RWPE2 (cell line): Measurements from ENCODE around the gene PCDHB2.

Experiments used
- ATAC-seq: fragments of 200-7000 bp; cut with Tn5 transposase; 3 replicates; pipeline ENCODE4 v1.9.1; 2021; ENCODE audit warnings: low read depth
- DNase-seq: peaks from one replicate; pipeline ENCODE4 v3.0.0-alpha.2; 2020; ENCODE audit warnings: low spot score
- H3K27ac ChIP-seq: fragments of 450-650 bp; 2 replicates; pipeline ENCODE4 v1.5.1; 2017; ENCODE audit warnings: mild to moderate bottlenecking; ENCODE audit not compliant: poor library complexity, severe bottlenecking
- H3K27me3 ChIP-seq: fragments of 250-450 bp; sonication (Bioruptor Pico); 2 replicates; pipeline ENCODE4 v1.5.1; 2021; ENCODE audit warnings: mild to moderate bottlenecking, moderate library complexity; ENCODE audit not compliant: insufficient read depth, poor library complexity, severe bottlenecking
- H3K36me3 ChIP-seq: fragments of 250-450 bp; sonication (Bioruptor Pico); 2 replicates; pipeline ENCODE4 v1.5.1; 2020; ENCODE audit warnings: low read depth, mild to moderate bottlenecking, moderate library complexity
- H3K4me1 ChIP-seq: fragments of 250-450 bp; sonication (Bioruptor Pico); 2 replicates; pipeline ENCODE4 v1.5.1; 2021; ENCODE audit warnings: mild to moderate bottlenecking, moderate library complexity; ENCODE audit not compliant: insufficient read depth, poor library complexity, severe bottlenecking
- H3K4me3 ChIP-seq: fragments of 250-450 bp; sonication (Bioruptor Pico); 2 replicates; pipeline ENCODE4 v1.5.1; 2021; ENCODE audit warnings: mild to moderate bottlenecking, moderate library complexity; ENCODE audit not compliant: severe bottlenecking
- H3K9me3 ChIP-seq: fragments of 250-450 bp; sonication (Bioruptor Pico); 2 replicates; pipeline ENCODE4 v1.5.1; 2021; ENCODE audit warnings: mild to moderate bottlenecking, moderate library complexity; ENCODE audit not compliant: severe bottlenecking
- CTCF ChIP-seq: fragments of 450-650 bp; IDR thresholded peaks from one replicate; pipeline ENCODE4 v1.5.1; 2017; ENCODE audit warnings: mild to moderate bottlenecking, moderate library complexity; ENCODE audit not compliant: poor library complexity, severe bottlenecking

PCDHB2 gene

GRCh38 chr5:141094481-141095262, at the start of gene PCDHB2:
Gene PCDHB2 (plus strand): TSS chr5:141094615. CDS start chr5:141094791, 176 bp downstream.
- Histone ChIP-seq H3K4me1 (no peaks in the 10 kb centered on the region), H3K27ac (no peak within 1 kb of the TSS), H3K27me3 (peaks cover 39% of the 10 kb centered on the region), H3K4me3 (peak within 1 kb of the TSS; percentile 29), H3K36me3 (no peaks in the 10 kb centered on the region), H3K9me3 (peaks cover 18% of the 10 kb centered on the region)
- ATAC-seq = peak; percentile 74
- no peak for DNase-seq
- TF ChIP-seq CTCF = peak; percentile 63

DNA sequence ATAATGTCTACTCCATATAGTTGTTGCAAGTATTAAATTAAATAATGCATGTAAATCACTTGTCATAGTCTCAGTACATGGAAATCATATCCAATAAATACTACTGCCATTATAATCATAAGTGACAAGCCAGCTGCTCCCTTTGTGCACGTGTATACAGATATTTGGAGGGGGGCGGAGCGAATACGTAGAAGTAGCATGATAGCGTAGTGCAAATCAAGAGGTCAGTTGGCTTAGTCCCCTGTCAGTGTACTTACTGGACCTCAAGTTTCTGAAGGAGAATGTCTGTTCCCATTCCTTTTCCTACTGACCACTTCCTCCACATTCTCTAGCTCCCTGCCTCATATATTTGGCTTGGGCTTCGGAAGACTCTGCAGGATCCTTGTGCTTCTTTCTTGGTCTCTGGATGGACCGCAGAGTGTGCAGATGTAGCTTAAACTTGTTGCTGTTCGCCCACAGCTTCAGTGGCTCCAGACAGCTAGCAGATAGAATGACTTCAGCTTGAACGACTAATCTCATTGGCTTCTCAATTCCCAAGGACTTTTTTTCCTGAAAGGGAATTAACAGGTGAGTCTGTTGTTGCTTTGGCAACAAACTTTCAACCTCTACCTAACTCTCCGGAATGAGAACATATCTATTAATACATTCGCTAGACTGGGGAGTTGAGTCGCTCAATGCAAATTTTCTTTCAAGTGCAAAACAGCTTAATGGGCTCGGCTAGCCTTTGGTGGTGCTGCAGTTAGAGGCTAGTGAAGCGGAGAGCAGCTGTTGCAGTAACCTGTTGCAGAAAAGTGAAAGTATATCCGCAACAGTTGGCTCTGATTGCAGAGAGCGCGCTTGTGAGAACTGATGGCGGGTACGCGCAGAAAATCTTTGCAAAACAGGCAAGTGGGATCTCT, 43.5 kb upstream of the PCDHB2 start, which contains the start of gene PCDHB1:
Gene PCDHB1, plus strand, starts transcription at position 753 of the 899 bp plus-strand sequence. Its CDS starts 97 bp downstream, at position 850.
- H3K27me3 ChIP-seq = peaks cover 69% of the 10 kb centered on the region
- DNase-seq = no peak

GRCh38 chr5:141051521-141051866, 42.9 kb upstream of the PCDHB2 start:
- Histone ChIP-seq H3K27me3 (peaks cover 70% of the 10 kb centered on the region), H3K4me3 (peak overlapping the region; percentile 24), H3K27ac (no peak overlapping the region), H3K9me3 (no peaks in the 10 kb centered on the region), H3K36me3 (no peaks in the 10 kb centered on the region), H3K4me1 (no peaks in the 10 kb centered on the region)
- peak; percentile 27; the same call in 1 of the 3 replicates for ATAC-seq
- TF ChIP-seq CTCF = no peak
- no peak for DNase-seq

More for the DNA sequence above, 43.5 kb upstream of the PCDHB2 start, which contains the start of gene PCDHB1:
- peak within 1 kb of the TSS; percentile 24 for H3K4me3 ChIP-seq
- H3K9me3 ChIP-seq = no peaks in the 10 kb centered on the region
- ATAC-seq = peak; percentile 57
- H3K36me3 ChIP-seq = no peaks in the 10 kb centered on the region
- H3K4me1 ChIP-seq = no peaks in the 10 kb centered on the region
- no peak for TF ChIP-seq CTCF
- no peak within 1 kb of the TSS for H3K27ac ChIP-seq

- no peak overlapping the region for H3K4me3 ChIP-seq
- peaks cover 58% of the 10 kb centered on the region for H3K27me3 ChIP-seq
- TF ChIP-seq CTCF = no peak
- H3K27ac ChIP-seq = no peak overlapping the region
- H3K9me3 ChIP-seq = peaks cover 2% of the 10 kb centered on the region
- DNase-seq (no peak), ATAC-seq (no peak; the same call in 2 of the 3 replicates)
- H3K4me1 ChIP-seq = no peaks in the 10 kb centered on the region
- H3K36me3 ChIP-seq = no peaks in the 10 kb centered on the region
These were observed 16.6 kb upstream of the PCDHB2 start for GRCh38 chr5:141077826-141078225.
